ENCODE data around the gene ATP2C2. TPM values are rescaled to one million over a fixed set of nuclear protein-coding genes. Genes with fewer than 3 reads are reported as not detected.

Gene ATP2C2
- total and polyA plus RNA-seq, 2 of the 8 experiments (the other 6 are each of a cell fraction or from before 2014, with no cell fraction given), result 1.2 to 2.8 TPM

DNA sequence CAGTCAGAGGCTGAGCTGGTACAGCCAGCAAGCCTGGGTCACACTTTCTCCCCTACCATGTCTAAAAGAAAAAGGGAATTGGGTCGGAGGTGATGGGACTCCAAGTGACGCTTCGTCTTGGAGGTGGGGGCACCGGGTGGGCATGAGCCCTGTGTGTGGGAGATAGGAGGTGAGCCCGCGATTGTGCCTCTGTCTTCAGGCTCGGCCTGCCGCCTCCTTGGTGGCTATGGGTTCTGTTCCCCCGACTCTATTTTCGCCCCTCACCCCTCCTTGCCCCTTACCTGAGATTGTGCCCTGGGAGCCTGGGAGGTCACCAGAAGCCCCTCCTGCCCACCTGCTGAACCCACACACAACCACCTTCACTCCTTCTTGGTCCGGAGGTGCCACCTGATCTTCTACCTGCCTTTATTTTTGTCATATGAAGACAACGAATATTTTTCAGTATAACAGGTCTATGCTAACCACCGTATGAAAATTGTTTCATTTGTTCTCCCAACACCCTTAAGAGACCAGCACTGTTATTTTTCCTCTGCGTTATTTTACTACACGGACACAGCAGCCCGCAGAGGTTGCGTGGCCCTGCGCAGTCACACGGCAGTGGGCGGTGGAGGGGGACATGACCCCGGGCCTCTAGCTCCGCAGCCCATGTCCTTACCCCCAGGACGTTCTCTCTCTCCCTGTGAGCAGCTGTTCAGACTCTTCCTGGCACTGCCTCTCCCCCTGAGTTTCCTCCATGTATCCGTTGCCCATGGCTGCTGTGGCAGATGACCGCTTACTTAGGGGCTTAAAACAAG lies 49.9 kb downstream of the ATP2C2 start:
- H3K23ac ChIP-seq (ENCODE audit: insufficient read length), result no peak overlapping the region
- TF ChIP-seq, protein P1, sequence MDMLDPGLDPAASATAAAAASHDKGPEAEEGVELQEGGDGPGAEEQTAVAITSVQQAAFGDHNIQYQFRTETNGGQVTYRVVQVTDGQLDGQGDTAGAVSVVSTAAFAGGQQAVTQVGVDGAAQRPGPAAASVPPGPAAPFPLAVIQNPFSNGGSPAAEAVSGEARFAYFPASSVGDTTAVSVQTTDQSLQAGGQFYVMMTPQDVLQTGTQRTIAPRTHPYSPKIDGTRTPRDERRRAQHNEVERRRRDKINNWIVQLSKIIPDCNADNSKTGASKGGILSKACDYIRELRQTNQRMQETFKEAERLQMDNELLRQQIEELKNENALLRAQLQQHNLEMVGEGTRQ (IDR thresholded peaks at IDR 0.05; ENCODE audit: low read length), result no peak
- TF ChIP-seq KDM1A (IDR thresholded peaks at IDR 0.05; ENCODE audit: borderline replicate concordance, low read length), result no peak
- no peak for TF ChIP-seq CREB1 (IDR thresholded peaks at IDR 0.05)
- no peak for TF ChIP-seq TAF7 (optimal IDR thresholded peaks at IDR 0.05; ENCODE audit: borderline replicate concordance, low read depth, low read length)
- TF ChIP-seq EGR1 (IDR thresholded peaks at IDR 0.05; ENCODE audit: borderline replicate concordance, low read depth, low read length), result no peak
- TF ChIP-seq TCF12 (IDR thresholded peaks at IDR 0.05; ENCODE audit: low read depth, low read length), result no peak
- no peak for TF ChIP-seq RXRA (IDR thresholded peaks at IDR 0.05; ENCODE audit: insufficient read depth, low read depth, low read length)
- TF ChIP-seq, protein P2, sequence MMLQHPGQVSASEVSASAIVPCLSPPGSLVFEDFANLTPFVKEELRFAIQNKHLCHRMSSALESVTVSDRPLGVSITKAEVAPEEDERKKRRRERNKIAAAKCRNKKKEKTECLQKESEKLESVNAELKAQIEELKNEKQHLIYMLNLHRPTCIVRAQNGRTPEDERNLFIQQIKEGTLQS (IDR thresholded peaks at IDR 0.05; ENCODE audit: insufficient read depth, low read depth, low read length), result no peak
- no peak for TF ChIP-seq GTF2F1 (IDR thresholded peaks at IDR 0.05; ENCODE audit: borderline replicate concordance, low read depth, low read length)
- TF ChIP-seq JUND (IDR thresholded peaks at IDR 0.05; ENCODE audit: low read length), result no peak
- TF ChIP-seq BACH1 (IDR thresholded peaks at IDR 0.05; ENCODE audit: low read length), result no peak
- no peak overlapping the region for H3K56ac ChIP-seq (replicated peaks; ENCODE audit: insufficient read length, low read depth, low read length)
- H3K9ac ChIP-seq (replicated peaks in 1 of 4; ENCODE audit: extremely low read depth in 1 of 4, low read depth in 3 of 4, low read length in 3 of 4), result no peak overlapping the region
- H2AFZ ChIP-seq (ENCODE audit: low read length), result no peak overlapping the region
- no peaks in the 10 kb centered on the region for H3K79me2 ChIP-seq (ENCODE audit: control insufficient read depth in 1 of 2, insufficient read depth in 2 of 2, low read length in 2 of 2)
- H3K36me3 ChIP-seq (ENCODE audit: control insufficient read depth in 2 of 4, insufficient read depth in 4 of 4, low read length in 3 of 4), result no peaks in the 10 kb centered on the region
- FAIRE-seq (no peak), DNase-seq (ENCODE audit: low read depth in 1 of 2, low spot score in 2 of 2) (no peak)
- no peak overlapping the region for H3K27ac ChIP-seq (ENCODE audit: low read depth, low read length)
- ChIA-PET CTCF (ENCODE audit: partially characterized antibody) (interaction anchor here (0.8 to 1.2 kb wide), 2 partner anchors 9 to 66 kb away, joined by 3 read pairs; no protein-coding TSS in a partner anchor), POLR2A (ENCODE audit: partially characterized antibody) (interaction anchor here (1.5 kb wide), 1 partner anchor 13 kb away, joined by 3 read pairs; no protein-coding TSS in a partner anchor)
- no peak overlapping the region for H4K8ac ChIP-seq (ENCODE audit: extremely low read depth, insufficient read depth, low read length)
- H4K91ac ChIP-seq (replicated peaks; ENCODE audit: insufficient read length, low read length), result no peak overlapping the region
- no peak overlapping the region for H2BK12ac ChIP-seq (ENCODE audit: low read depth, low read length)
- no peak overlapping the region for H3K4me3 ChIP-seq (ENCODE audit: extremely low read depth in 1 of 4, insufficient read depth in 2 of 4, low read depth in 3 of 4, low read length in 4 of 4)
- no peak overlapping the region for H3K14ac ChIP-seq (ENCODE audit: insufficient read length)
- H4K5ac ChIP-seq (ENCODE audit: insufficient read length, low read depth, low read length), result no peak overlapping the region
- H3K4me2 ChIP-seq (ENCODE audit: insufficient read depth in 1 of 2, low read depth in 2 of 2, low read length in 2 of 2), result no peak overlapping the region
- no peaks in the 10 kb centered on the region for H3K9me3 ChIP-seq (ENCODE audit: insufficient read depth in 2 of 2, low read depth in 1 of 2, low read length in 1 of 2)
- H2BK20ac ChIP-seq (ENCODE audit: low read length), result no peak overlapping the region
- no peaks in the 10 kb centered on the region for H4K20me1 ChIP-seq (replicated peaks in 1 of 2; ENCODE audit: control insufficient read depth in 1 of 2, insufficient read depth in 2 of 2, low read length in 2 of 2)
- H3K23me2 ChIP-seq (ENCODE audit: low read depth, low read length), result no peaks in the 10 kb centered on the region
- no peak overlapping the region for H3K4ac ChIP-seq (replicated peaks; ENCODE audit: insufficient read length, low read depth, low read length)
- no peaks in the 10 kb centered on the region; a peak in 2 of 7 replicates for H3K4me1 ChIP-seq (replicated peaks in 1 of 4; ENCODE audit: control insufficient read depth in 3 of 4, insufficient read depth in 4 of 4, low read length in 3 of 4)
- H2AK5ac ChIP-seq (ENCODE audit: low read depth, low read length), result no peak overlapping the region
- H2BK5ac ChIP-seq (ENCODE audit: low read depth, low read length), result no peak overlapping the region
- no peak overlapping the region for H3K18ac ChIP-seq (ENCODE audit: extremely low read depth, low read length)
- H2BK120ac ChIP-seq (replicated peaks; ENCODE audit: low read depth, low read length), result no peak overlapping the region
- no peak overlapping the region for H2BK15ac ChIP-seq (ENCODE audit: low read length)
- H3K27me3 ChIP-seq (replicated peaks in 1 of 4; ENCODE audit: control insufficient read depth in 3 of 4, extremely low read depth in 1 of 4, insufficient read depth in 3 of 4, low read length in 3 of 4), result no peaks in the 10 kb centered on the region; a peak in 1 of 7 replicates
- no peaks in the 10 kb centered on the region for H3K79me1 ChIP-seq (ENCODE audit: low read depth, low read length)
- 92% methylated on average over 21 of the region's 25 CpGs; no CpG with 5 or more reads in 1 of the 2 experiments for WGBS, 2 experiments (ENCODE audit: extremely low coverage in 1 of 2, insufficient coverage in 1 of 2, insufficient read length in 1 of 2, insufficient replicate concordance in 2 of 2, low coverage in 1 of 2, low lambda C conversion rate in 2 of 2, missing lambda C conversion rate in 1 of 2)

Data from H1 (cell line).